GM19328 (cell line): ENCODE results near the gene PRKCZ.
A peak's percentile ranks its signal among the peaks of the same experiment; 100 is the strongest.

Source experiments
- ATAC-seq: cut with Tn5 transposase; IDR thresholded peaks from one replicate; pipeline ENCODE4 v1.9.1; 2021; ENCODE audit warnings: mild to moderate bottlenecking, moderate library complexity; ENCODE audit not compliant: unreplicated experiment

PRKCZ gene

DNA sequence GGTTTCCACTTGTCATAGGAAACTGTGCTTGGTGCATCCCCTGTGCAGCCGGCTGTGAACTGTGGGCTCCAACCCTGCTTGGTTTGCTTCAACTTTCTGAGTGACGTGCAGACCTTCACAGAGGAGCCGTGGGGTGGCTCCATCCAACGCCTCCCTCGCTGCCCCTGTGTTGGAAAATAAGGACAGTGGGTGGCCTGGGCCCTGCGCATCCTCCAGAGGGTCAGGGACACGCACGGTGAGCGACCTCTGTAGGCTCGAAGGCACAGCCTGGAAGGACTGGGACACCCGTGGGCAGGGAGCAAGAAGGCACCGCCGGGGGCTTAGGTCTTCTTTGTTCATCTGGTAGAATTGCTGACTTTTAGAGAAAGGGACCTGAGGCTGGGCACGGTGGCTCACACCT lies 150.9 kb downstream of the PRKCZ start:
- ATAC-seq = no peak

DNA sequence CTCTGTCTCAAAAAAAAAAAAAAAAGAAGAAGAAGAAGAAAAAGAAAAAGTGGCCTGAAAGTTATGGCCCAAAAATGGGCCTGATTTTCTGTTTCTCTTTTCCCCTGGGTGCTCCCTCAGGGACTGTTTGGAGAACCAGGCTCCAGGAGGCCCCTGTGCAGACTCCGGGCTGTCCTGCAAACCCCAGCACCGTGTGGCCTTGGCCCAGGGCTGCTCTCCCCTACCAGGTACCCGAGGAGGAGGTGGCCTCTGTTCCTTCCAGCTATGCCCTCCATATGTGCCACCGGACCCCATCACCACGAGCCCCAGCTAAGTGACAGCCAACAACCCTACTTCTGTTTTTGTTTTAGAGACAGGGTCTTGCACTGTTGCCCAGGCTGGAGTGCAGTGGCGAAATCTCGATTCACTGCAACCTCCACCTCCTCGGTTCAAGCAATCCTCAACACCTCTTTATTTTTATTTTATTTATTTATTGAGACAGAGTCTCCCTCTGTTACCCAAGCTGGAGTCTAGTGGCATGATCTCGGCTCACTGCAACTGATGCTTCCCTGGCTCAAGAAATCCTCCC lies 151.9 kb downstream of the PRKCZ start:
- ATAC-seq = no peak

DNA sequence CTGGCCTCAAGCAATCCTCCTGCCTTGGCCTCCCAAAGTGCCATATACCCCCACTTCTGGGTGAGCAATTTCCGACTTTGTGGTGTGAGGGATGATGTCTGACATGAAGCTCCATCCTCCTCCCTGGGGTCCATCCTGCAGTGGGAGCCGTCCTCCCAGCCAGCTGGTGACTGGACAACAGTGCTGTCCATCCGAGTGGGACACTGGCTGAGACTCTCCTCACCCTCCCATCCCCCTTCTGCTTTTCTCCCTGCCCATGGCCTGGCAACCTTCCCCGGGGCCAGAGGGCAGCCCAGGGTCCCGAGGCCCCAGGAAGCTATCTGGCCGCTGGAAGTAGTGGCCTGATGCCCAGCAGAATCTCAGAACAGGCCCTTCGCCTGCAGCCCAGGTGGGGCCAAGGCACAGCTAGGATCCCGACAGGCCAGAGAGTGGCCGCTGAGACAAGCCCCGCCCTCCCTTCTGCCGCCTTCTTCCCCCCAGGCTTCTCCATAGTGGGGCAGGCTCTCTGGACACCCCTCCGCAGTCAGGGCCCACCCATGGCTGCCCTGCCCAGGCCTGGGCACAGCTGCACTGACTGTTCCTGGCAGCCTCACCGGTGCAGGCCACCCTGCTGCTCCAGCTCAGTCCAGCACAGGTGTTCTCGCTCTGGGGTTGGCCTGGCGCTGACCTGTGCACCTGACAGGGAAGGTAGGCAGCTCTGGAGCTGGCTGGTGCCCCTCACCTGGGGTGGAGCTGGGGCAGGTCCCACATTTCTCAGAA lies 152.8 kb downstream of the PRKCZ start:
- no peak for ATAC-seq

DNA sequence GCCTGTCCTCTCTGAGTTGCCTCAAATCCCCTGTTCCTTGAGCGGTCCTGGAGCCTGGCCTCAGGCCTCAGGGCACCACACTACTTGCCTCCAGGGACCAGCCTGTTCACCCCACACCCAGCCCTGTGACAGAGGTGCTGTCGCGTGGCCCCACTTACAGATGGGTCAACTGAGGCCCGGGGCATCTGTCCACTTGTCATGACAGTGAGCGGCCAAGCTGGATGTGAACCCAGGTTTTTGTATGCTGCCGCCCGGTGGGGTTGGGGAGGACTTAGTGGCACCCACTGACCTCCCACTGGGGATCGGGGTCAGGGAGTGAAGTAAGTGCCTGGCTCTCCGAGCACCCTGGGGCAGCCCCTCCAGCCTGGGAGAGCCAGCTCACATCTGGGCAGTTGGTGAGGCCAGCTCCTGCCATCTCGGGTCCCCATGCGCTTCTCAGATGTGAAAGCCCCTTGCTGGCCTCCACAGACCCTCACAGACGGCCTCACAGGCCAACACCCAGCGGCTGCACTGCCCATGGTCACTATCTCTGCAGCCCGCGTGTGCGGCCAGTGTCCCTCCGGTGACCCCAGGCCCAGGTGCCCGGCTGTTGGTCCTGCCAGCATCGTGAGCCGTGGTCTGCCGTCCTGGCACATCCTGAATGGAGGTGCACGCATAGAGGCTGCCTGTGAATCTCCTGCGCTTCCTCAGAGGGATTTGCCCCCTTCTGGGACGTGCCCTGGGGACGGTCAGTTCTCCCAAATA lies 153.6 kb downstream of the PRKCZ start:
- ATAC-seq = no peak

DNA sequence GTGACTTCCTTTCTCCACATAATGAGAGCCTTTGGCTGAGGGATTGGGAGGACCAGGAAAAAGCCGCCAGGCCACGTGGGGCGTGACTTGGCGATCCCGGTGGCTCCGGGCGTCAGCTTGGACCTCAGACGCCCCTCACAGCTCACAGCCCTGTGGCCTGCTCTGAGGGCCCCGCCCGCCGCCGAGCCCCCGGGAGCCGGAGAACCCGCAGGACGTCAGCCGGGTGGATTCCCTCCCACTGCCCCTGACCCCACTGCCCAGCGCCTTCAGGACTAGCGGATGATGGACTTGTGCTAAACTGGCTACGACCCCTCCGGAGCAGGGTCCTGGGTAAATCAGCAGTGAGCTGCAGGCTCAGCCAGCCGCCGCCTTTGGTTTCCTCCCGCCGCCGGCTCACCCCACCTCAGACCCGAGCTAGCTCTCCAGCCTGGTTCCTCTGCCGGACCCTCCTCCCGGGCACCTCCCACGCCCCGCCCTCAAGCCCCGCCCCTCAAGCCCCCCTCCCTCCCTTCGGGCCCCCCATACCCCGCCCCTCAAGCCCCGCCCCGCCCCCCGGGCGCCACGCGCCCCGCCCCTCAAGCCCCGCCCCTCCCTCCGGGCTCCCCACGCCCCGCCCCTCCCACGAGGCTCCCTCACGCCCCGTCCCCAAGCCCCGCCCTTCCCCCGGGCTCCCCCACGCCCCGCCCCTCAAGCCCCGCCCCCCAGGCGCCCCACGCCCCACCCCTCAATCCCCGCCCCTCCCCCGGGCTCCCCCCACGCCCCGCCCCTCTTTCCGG lies 154.4 kb downstream of the PRKCZ start:
- ATAC-seq = no peak

DNA sequence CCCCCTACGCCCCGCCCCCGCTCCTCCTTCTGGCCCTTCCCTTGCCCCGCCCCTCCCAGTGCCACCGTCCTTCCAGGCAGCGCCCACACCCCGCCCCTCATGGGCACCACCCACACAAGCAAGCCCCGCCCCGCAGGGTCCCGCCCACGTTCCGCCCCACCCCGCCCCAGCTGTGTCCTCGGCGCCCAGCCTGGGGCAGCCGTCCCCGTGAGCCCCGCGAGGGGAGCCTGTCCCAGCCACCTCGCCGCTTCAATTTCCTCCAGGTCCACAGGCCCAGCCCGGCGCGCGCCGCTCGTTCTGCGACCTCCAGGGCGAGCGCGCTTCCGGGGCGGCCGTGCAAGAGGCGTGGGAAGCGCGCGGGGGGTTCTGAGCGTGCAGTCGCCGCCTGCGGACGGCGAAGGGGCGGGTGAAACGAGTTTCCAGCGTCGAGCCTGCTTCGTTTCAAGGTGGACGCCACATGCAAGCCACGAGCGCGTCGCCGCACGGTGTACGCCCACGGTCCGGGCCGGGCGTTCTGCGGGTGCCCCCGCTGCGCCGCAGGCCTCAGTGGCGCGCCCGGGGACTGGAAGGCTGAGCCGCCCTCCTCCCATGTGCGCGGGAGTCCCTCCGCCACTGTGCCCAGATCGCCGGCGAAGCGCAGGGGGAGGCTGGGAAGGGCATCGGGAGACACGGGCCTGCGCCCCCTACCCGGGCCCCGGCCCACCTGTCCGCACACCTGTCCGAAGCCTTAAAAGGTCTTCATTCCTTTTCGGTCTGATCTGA lies 155.2 kb downstream of the PRKCZ start:
- peak; percentile 61 for ATAC-seq

DNA sequence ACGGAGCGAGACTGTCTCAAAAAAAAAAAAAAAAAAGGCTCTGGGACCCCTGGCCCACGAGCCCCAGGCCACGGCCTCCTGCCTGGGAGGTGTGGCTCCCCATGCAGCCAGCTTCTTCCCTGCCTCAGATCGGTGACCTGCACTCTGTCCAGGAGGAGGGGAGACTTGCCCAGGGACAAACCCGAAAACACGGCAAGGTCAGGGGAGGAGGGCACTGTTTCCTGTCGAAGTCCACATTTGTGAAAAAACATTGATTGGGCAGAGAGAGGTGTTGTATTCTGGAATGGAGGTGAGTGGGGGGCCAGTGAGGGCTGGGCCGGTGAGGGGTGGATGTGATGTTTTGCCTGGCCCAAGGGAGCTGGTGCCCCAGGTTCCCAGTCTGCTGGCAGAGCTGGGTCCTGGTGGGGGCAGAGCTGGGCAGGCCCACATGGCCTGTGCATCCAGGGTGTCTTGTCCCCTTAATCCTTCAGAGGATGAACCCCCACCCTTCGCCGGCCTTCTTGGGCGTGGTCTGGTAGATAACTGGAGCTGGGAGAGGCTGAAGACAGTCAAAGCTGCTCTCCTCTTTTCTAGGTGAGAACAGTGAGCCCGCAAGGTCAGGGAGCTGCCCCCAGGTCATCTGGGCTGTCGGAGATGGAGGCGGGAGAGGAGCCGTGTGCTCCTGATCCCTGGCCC lies 156.7 kb downstream of the PRKCZ start:
- ATAC-seq = no peak

DNA sequence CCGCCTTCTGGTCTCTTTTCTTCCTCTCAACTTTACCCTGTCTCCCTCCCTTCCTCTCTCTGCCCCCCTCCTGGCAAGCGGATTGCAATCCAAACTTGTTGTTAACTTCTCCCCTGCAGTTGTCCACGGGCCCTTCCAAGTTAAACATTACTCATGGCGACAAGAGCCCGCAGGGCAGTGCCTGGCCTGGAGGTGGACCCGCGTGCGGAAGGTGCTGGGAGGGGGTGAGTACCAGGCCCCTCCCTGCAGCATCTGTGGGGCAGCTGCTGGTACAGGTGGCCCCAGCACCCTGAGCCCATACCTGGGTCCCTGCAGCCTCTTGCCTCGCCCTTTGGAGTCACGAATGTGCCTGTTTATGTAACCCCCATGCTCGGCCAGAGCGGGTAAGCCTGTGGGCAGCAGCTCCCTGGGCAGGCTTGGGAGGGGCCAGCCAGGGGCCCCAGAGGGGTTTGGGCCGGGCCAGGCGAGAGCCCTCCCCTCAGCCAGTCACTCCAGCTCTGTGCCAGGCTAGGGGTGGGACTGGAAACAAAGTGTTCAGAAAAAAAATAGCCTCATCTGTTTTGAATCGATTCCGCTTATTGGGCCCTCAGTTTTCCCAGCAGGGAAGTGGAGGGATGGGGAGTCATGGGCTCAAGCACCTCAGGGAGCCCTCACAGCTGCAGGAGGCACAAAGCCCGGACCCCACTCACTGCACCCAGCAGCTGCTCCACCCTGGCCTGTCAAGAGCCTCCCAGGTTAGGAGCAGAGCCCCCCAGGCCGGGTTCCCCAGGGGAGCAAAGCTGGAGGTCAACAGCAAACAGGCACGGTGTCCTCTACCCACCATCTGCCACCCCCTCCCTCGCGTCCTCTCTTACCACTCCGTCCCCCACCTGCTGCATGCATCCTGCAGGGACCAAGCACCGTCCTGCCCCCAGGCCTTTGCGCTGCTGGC lies 158.4 kb downstream of the PRKCZ start:
- no peak for ATAC-seq

DNA sequence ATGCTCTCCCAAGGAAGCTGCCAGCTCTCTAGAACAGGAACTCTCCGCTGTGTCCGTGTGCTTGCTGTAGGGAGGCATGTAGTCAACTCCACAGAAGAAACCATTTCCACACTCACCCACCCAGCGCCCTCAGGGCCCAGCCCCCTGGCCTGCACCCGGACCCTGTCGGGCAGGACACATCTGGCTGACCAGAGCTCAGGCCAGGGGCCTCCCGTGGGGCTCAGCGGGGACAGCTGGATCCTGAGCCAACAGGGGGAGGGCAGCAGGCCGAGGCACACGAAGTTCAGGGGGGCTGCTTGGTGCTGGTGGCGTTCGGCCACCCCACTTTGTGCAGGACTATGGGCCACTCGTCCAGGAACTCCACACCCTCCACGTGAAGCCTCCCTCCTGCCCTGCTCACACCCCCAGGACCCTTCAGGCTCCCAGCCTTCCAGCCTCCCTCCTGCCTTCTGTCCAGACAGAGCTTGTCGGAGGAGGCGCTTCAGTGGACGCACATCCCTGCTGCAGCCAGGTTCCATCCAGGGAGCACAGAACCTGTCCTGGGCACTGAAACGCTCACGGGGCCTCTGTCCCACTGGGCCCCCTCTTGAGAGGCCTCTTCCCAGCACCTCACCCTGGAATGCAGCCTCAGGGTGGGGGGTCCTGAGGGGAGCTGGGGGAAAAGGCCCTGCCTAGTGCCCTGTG lies 159.3 kb downstream of the PRKCZ start:
- no peak for ATAC-seq

DNA sequence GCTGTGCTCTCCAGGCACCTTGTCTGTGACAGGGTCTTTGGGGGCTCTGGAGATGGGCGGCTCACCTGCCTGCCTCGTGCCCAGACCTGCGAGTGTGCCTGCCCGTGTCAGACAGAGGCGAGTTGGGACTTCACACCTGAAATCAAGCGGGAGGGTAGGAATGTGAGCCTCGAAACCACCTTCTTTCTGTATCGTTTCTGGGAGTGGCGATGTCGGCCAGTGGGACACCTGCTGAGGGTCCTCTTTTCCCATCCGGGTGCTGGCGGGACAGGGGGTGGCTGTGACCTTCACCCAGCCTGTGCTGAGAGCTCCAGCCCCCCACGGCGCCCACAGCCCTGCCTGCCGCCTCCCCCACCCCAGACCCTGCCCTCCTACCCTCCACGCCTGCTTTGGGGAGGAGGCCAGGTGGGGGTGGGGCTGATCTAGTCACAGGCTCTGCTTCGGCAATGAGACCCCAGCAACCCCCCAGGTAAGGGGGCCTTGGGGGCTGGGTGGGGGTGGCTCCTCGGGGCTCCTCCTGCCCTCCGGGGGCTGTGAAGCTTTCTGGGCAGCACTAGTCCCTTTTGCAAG lies 160.0 kb downstream of the PRKCZ start:
- no peak for ATAC-seq

DNA sequence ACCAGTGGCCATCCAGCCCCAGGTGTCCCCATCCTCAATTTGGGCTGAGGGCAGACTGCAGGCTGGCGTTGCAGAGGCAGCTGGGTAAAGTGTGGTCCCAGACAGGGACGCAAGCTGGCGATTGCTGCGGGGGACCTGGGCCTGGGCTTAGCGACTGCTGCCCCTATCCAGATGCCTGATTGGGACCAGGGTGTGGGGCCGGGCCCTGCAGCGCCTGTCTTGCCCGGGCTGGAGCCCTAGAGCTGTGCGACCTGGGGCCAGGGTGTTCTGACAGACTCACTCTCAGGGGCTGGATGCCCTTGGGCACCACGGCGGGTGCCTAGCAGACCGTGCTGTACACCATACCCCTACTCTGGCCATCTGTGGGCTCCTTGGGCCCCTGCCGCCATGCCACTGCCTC lies 160.6 kb downstream of the PRKCZ start:
- no peak for ATAC-seq

DNA sequence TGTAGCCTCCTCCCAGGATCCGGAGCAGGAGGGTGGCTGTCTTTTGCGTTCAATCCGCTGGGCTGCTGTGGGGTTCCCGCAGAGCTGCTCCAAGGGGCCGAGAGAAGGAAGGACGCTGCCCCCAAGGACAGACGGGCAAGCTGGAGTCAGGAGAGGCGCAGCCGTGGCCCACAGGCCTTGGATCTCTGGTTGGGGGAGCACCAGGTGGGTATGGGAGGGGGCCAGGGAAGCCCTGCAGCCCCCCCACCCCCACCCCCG lies 162.0 kb downstream of the PRKCZ start:
- ATAC-seq = no peak

DNA sequence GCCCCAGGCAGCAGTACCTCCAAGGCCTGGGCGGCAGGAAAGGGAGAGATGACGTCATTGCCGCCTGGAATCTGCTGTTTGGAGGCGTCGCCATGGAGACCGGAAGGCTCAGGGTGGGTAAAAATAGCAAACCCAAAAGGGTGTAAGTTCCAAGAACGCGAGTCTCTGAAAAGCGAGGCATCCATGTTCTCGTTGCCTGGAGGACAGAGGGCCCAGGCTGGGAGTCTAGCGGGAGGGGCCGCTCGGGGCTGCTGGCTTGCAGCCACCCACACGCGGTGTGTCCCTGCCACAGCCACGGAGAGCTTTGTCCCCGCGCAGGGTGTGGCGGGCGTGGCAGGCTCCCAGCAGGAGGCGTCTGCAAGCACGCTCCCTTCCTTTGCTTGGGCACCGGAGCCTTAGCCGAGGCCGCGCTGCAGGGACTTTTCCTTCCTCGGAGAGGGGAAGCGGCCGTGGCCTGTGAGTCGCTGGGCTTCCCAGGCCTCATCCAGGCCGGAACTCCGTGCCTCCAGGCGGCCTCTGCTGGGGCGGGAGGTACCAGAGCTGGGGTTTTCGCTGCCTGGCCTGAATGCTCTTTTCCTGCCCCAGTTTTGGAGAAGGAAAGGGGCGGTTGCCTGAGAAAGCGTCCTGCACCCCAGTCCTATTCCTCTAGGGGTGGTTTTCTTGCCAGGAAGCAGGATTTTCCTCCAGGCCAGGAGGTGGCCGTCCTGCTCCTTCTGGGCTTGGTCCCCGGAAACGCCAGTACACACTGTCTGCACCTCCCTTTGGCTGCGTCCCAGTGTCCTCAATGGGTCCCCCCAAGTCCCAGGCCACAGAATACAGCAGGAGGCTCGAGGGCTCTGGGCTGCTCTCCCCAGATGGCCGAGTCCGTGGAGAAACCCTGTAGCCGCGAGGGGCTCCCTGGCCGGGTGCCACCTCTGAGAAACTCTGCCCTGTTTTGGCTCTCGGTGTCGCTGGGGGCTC lies 162.6 kb downstream of the PRKCZ start:
- no peak for ATAC-seq

DNA sequence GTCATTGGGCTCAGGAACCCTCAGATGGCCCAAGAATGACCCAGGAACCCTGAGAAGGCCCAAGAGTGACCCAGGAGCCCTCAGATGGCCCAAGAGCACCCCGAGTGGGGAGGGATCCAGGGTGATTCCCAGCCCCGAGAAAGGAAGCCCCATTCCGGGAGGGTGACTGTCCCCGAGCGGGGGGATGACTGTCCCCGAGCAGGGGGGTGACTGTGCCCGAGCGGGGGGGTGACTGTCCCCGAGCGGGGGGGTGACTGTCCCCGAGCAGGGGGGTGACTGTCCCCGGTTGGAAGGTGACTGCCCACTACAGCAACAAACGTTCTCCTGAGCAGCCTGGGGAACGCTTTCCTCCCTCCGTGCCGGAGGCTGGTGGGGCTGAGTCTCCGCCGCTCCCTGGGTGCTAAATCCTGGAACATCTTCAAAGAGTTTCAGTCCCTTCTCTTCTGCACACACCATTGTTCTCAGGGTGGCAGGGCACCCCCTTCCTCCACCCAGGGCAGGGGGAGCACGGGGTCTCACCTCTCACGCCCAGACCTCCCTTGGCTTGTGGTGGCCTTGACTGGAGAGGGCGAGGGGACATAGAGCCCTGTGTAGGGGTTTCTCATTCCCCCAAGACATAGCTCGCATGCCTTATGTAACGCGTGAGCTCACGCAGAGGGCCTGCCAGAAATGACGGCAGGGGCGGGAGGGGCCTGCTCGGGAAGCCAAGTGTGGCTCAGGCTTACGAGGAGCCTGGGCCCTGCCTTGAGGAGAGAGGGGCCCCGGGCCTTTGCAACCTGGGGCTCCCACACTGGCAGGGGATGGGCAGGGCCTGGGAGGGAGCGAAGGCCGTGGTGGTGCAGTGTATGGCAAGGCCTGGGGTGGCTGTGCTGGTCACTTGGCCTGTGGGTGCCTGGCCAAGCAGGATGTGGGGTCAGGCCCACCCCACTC lies 163.6 kb downstream of the PRKCZ start:
- no peak for ATAC-seq

DNA sequence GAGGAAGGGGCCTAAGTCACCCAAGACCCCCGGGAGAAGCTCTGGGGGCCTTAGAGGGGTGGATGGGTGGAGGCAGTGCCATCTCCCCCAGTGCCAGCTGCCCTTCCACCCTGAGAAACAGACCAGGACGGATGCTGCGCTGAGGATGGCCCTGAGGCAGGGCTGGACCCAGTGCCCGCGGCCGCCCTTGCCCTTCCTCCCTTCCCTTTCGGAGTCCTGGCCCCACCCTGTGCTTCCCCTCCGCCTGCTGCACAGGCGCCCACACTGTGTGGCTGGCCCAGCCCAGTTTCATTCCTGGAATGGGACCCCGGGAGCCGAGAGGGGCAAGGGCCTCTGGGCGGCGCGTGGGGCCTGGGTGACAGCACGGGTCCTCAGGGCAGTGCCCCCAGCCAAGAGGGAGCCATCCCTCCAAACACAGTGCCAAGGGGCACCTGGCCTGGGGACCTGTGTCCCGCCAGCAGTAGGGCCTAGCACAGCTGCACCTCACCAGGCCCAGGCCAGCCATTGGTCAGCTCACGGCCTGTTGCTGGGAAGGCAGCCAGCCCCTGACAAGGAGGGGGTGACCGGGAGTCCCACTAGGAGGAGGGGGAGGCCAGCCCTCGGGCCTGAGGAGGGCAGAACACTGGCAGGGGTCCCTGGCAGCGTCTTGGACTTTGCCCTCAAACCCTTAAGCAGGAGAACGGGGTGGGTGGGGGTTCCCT lies 164.5 kb downstream of the PRKCZ start:
- no peak for ATAC-seq

DNA sequence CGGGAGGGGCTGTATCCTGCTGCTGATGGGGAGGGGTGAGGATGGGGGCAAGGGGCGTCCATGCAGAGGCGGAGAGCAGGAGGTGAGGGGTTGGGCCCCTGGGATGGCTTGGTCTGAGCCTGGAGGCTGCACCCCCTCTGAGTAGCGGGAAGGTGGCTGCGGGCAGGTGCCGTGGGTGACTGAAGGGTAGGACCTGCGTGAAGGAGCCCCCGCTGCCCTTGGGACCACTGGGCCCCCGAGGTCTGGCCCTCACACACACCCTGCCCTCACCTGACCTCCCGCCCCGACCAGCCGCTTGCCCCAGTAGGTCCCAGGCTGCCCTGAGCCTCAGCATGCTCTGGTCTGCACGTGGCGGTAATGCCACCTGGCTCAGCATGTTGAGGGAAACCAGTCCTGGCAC lies 165.1 kb downstream of the PRKCZ start:
- ATAC-seq = no peak
